Lung (tissue), 12 donors: ENCODE measurements around the gene KCNQ1OT1. TPM values are rescaled to one million over a fixed set of nuclear protein-coding genes. Genes with fewer than 3 reads are reported as not detected.
A peak's percentile ranks its signal among the peaks of the same experiment; 100 is the strongest.

Experiments used
- ATAC-seq: fragments of 200-7000 bp; cut with Tn5 transposase; one replicate; pipeline ENCODE4 v1.9.1; 2020; ENCODE audit warnings: moderate number of reproducible peaks; ENCODE audit not compliant: insufficient read depth, low FRiP score
- DNase-seq, 3 donors: peaks; one replicate each; pipeline ENCODE4 v3.0.0-alpha.2; 2013 to 2017
- H3K27ac ChIP-seq, 2 donors: one replicate each; pipeline ENCODE4 v1.5.1; 2013; ENCODE audit warnings: mild to moderate bottlenecking in 2 of 2, moderate library complexity in 2 of 2, control low read depth in 1 of 2, inconsistent platforms in 1 of 2, low read depth in 1 of 2, low read length in 1 of 2
- H3K27me3 ChIP-seq, 3 donors: one replicate each; pipeline ENCODE4 v1.5.1; 2013; ENCODE audit warnings: low read length in 2 of 3; ENCODE audit not compliant: control insufficient read depth in 3 of 3, insufficient read depth in 3 of 3
- H3K36me3 ChIP-seq, 4 donors: one replicate each; pipeline ENCODE4 v1.5.1; 2013; ENCODE audit warnings: low read length in 4 of 4, mild to moderate bottlenecking in 1 of 4, moderate library complexity in 1 of 4; ENCODE audit not compliant: control insufficient read depth in 4 of 4, insufficient read depth in 4 of 4
- H3K4me1 ChIP-seq, 5 donors: one replicate each; pipeline ENCODE4 v1.5.1; 2013; ENCODE audit warnings: low read length in 5 of 5, mild to moderate bottlenecking in 2 of 5, moderate library complexity in 1 of 5; ENCODE audit not compliant: control insufficient read depth in 5 of 5, insufficient read depth in 5 of 5
- H3K4me3 ChIP-seq: one replicate; pipeline ENCODE4 v1.5.1; 2013; ENCODE audit warnings: mild to moderate bottlenecking, control low read depth, moderate library complexity
- H3K9ac ChIP-seq, 2 donors: one replicate each; pipeline ENCODE4 v1.5.1; 2013; ENCODE audit warnings: low read length in 2 of 2, control low read depth in 1 of 2; ENCODE audit not compliant: insufficient read depth in 1 of 2
- H3K9me3 ChIP-seq, 4 donors: one replicate each; pipeline ENCODE4 v1.5.1; 2013; ENCODE audit warnings: low read length in 3 of 4, mild to moderate bottlenecking in 1 of 4, moderate library complexity in 1 of 4; ENCODE audit not compliant: control insufficient read depth in 4 of 4, insufficient read depth in 3 of 4
- WGBS, 2 donors: extraction: QIAGEN DNeasy Blood & Tissue Kit; methylation state at CpG; one replicate each; pipeline ENCODE4 v1.1.7; 2013; 5-methylcytosine and 5-hydroxymethylcytosine counted together
- polyA plus RNA-seq, 2 donors: library from polyadenylated mRNA; stranded (reverse); fragments of 200-250 nt; gene quantifications; one replicate each; pipeline ENCODE4 v1.2.1, GENCODE V29; 2013
- total RNA-seq, 2 donors: library from RNA; depleted of rRNA in 1 of 2; stranded (reverse); fragments of >200 nt in 1 of 2; gene quantifications; one replicate each; pipeline ENCODE4 v1.2.1, GENCODE V29; 2014 to 2021
- TF ChIP-seq, protein P1 (sequence below): IDR thresholded peaks from 2 replicates; pipeline ENCODE4 v1.5.1; 2012; ENCODE audit warnings: mild to moderate bottlenecking; ENCODE audit errors: control extremely low read depth, extremely low read depth
- donor health status: control.
- donor health status: control.
- donor health status: Bipolar disorder and iron deficiency.
- donor health status: healthy.
- donor health status: DM: yes; HTN: yes; CAD: no.

The KCNQ1OT1 gene
- total and polyA plus RNA-seq, 4 donors: 0.02 to 14.5 (median 1.7) TPM

DNA sequence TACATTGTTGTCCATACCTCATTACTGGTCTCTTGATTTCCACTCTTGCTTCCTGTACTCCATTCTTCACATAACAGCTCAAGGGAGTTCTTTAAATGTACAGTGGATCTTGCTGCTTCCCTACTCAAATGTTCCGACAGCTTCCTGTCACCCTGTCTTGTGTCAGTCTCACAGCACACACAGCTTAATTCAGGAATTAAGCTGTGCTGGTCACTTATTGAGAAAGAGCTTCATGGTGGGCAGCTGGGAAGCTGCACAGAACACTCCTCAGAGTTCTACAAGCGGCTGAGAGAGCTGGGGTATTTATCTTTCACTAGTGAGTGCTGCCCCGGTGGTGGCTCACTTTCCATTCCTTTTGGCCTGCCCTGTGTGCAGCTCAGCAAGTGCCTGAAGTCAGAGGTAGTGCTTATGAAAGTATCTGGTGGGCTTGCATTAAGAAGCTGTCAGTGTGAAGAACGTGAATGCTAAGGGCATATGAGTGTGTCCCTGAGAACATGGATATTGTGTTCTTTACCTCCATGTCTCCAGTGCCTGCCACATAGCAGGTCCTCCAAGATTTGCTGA is 48.7 kb downstream of the KCNQ1OT1 start:
- ATAC-seq (no peak), DNase-seq (peak in 1 of 3 donors; percentile 22)
- Histone ChIP-seq H3K27me3 (no peaks in the 10 kb centered on the region), H3K9me3 (peaks cover 9 to 39% (median 25%) of the 10 kb centered on the region in 4 donors), H3K9ac (no peak overlapping the region), H3K36me3 (peaks cover 0 to 12% (median 1%) of the 10 kb centered on the region in 4 donors), H3K4me3 (no peak overlapping the region), H3K27ac (no peak overlapping the region), H3K4me1 (peaks cover 0 to 4% (median 0%) of the 10 kb centered on the region in 5 donors)
- TF ChIP-seq, protein P1, sequence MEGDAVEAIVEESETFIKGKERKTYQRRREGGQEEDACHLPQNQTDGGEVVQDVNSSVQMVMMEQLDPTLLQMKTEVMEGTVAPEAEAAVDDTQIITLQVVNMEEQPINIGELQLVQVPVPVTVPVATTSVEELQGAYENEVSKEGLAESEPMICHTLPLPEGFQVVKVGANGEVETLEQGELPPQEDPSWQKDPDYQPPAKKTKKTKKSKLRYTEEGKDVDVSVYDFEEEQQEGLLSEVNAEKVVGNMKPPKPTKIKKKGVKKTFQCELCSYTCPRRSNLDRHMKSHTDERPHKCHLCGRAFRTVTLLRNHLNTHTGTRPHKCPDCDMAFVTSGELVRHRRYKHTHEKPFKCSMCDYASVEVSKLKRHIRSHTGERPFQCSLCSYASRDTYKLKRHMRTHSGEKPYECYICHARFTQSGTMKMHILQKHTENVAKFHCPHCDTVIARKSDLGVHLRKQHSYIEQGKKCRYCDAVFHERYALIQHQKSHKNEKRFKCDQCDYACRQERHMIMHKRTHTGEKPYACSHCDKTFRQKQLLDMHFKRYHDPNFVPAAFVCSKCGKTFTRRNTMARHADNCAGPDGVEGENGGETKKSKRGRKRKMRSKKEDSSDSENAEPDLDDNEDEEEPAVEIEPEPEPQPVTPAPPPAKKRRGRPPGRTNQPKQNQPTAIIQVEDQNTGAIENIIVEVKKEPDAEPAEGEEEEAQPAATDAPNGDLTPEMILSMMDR: no peak
- WGBS, 2 donors: 86 to 94% methylated on average over 4 of the region's 4 CpGs

DNA sequence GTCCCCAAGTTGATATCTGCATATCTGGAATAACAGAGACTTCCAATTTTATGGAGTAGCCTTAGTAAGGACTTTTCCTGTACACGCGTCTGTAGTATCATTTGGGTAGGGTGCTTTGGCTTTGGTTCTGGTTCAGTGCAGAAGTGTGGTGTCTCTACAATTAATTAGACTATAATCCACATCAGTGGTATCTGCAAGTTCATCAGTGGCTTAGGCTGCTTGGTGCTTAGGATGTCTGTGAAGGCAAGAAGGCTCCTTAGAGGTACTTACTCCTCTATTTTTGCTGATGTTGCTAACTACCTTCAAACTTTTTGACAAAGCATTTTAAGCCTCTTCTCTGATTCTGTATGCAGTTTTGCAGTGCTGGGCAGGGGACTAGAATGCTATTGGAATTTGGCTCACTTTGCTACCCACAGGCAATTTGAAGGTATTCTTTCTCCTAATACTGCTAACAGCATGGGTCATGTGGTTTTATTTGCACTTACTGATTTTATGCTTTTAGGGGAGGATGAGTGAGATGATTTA is 49.4 kb downstream of the KCNQ1OT1 start:
- DNase-seq: no peak
- no peak overlapping the region for H3K4me3 ChIP-seq
- no peak overlapping the region for H3K9ac ChIP-seq
- 99 to 100% methylated on average over 2 of the region's 2 CpGs for WGBS, 2 donors
- H3K9me3 ChIP-seq: peaks cover 11 to 43% (median 25%) of the 10 kb centered on the region in 4 donors
- no peak overlapping the region for H3K27ac ChIP-seq
- H3K4me1 ChIP-seq: peaks cover 0 to 4% (median 0%) of the 10 kb centered on the region in 5 donors
- H3K27me3 ChIP-seq: no peaks in the 10 kb centered on the region
- TF ChIP-seq, protein P1: no peak
- peaks cover 0 to 12% (median 1%) of the 10 kb centered on the region in 4 donors for H3K36me3 ChIP-seq
- no peak for ATAC-seq

GRCh38 chr11:2649848-2650247 is 49.9 kb downstream of the KCNQ1OT1 start:
- DNase-seq (no peak), ATAC-seq (no peak)
- Histone ChIP-seq H3K4me3 (no peak overlapping the region), H3K36me3 (peaks cover 0 to 12% (median 0%) of the 10 kb centered on the region in 4 donors), H3K27me3 (no peaks in the 10 kb centered on the region), H3K4me1 (peaks cover 0 to 4% (median 0%) of the 10 kb centered on the region in 5 donors), H3K9ac (no peak overlapping the region), H3K27ac (no peak overlapping the region), H3K9me3 (peaks cover 11 to 49% (median 26%) of the 10 kb centered on the region in 4 donors)
- 98 to 100% methylated on average over 2 of the region's 2 CpGs for WGBS, 2 donors
- TF ChIP-seq, protein P1: no peak
